PC-9 (cell line): ENCODE data around the gene CTNND2. TPM values are rescaled to one million over a fixed set of nuclear protein-coding genes. Genes with fewer than 3 reads are reported as not detected.

Source experiments
- BruUV-seq: library from RNA; stranded (reverse); fragments of 400-500 nt; replicated peaks from 2 replicates; lab custom pipeline; 2021; lab: Mats Ljungman, UMichigan
- CTCF ChIA-PET: fragments of 300-600 bp; sonication (Branson Sonifier 250); formaldehyde crosslinking; loops from one replicate; lab custom pipeline; 2022; ENCODE audit warnings: antibody characterized with exemption; lab: Charles Lee
- POLR2A ChIA-PET: fragments of 300-600 bp; sonication (Branson Sonifier 250); formaldehyde crosslinking; loops from one replicate; lab custom pipeline; 2022; ENCODE audit warnings: antibody characterized with exemption; ENCODE audit not compliant: unreplicated experiment; lab: Charles Lee
- DNase-seq, 2 experiments: peaks; one replicate each; pipeline versions ENCODE4 v3.0.0 to v3.0.0-alpha.2; 2015 to 2022; ENCODE audit warnings: mixed read lengths in 1 of 2
- H2AFZ ChIP-seq: fragments of 200-600 bp; sonication (generic); 2 replicates; pipeline ENCODE4 v1.8.1; 2017; ENCODE audit warnings: antibody characterized with exemption
- H3F3A ChIP-seq: fragments of 200-600 bp; sonication (generic); 2 replicates; pipeline ENCODE4 v1.8.1; 2017; ENCODE audit warnings: antibody characterized with exemption, mild to moderate bottlenecking, low read depth; ENCODE audit not compliant: insufficient read depth
- H3K27ac ChIP-seq: fragments of 200-600 bp; sonication (generic); 2 replicates; pipeline ENCODE4 v1.6.1; 2016; ENCODE audit warnings: mixed run types
- H3K27me3 ChIP-seq: fragments of 200-600 bp; sonication (generic); 2 replicates; pipeline ENCODE4 v1.6.1; 2016; ENCODE audit warnings: low read depth, mixed run types; ENCODE audit not compliant: insufficient read depth
- H3K36me3 ChIP-seq: fragments of 200-600 bp; sonication (generic); 2 replicates; pipeline ENCODE4 v1.6.1; 2016; ENCODE audit warnings: low read depth, mixed run types
- H3K4me1 ChIP-seq: fragments of 200-600 bp; sonication (generic); replicated peaks from 2 replicates; pipeline ENCODE4 v1.6.1; 2016; ENCODE audit warnings: mixed run types; ENCODE audit not compliant: insufficient read depth
- H3K4me2 ChIP-seq: fragments of 200-600 bp; sonication (generic); 2 replicates; pipeline ENCODE4 v1.6.1; 2017; ENCODE audit warnings: mixed run types
- H3K4me3 ChIP-seq: fragments of 200-600 bp; sonication (generic); 2 replicates; pipeline ENCODE4 v1.6.1; 2016; ENCODE audit warnings: mixed run types
- H3K79me2 ChIP-seq: fragments of 200-600 bp; sonication (generic); 2 replicates; pipeline ENCODE4 v1.6.1; 2017; ENCODE audit warnings: low read depth, mixed run types
- H3K9me2 ChIP-seq: fragments of 200-600 bp; sonication (generic); 2 replicates; pipeline ENCODE4 v1.8.1; 2017; ENCODE audit warnings: mild to moderate bottlenecking; ENCODE audit not compliant: insufficient read depth
- H3K9me3 ChIP-seq: fragments of 200-600 bp; sonication (generic); 2 replicates; pipeline ENCODE4 v1.8.1; 2016; ENCODE audit warnings: low read depth; ENCODE audit not compliant: insufficient read depth
- H4K20me1 ChIP-seq: fragments of 200-600 bp; sonication (generic); 2 replicates; pipeline ENCODE4 v1.8.1; 2017; ENCODE audit not compliant: insufficient read depth
- EZH2 ChIP-seq: fragments of 200-600 bp; sonication (generic); IDR thresholded peaks from 2 replicates; pipeline ENCODE4 v1.8.0; 2017; ENCODE audit warnings: antibody characterized with exemption, low read depth
- intact Hi-C: fragments of 100-400 bp; cut with micrococcal nuclease; formaldehyde crosslinking; loops from one replicate; pipeline ENCODE4 v1.10.0; 2022; ENCODE audit not compliant: unreplicated experiment
- total RNA-seq: library from RNA; stranded (reverse); gene quantifications from 2 replicates; pipeline ENCODE4 v1.2.3, GENCODE V29; 2021
- TF ChIP-seq, protein P1 (sequence below): fragments of 200-600 bp; sonication (generic); conservative IDR thresholded peaks from 2 replicates; pipeline ENCODE4 v1.6.1; 2017; ENCODE audit warnings: mixed run types, antibody characterized with exemption, mild to moderate bottlenecking, moderate library complexity

CTNND2 gene
- total RNA-seq, 1 experiment from 2014 or later = not detected

GRCh38 chr5:11150976-11151375 lies 753.3 kb downstream of the CTNND2 start:
- no TSS peak for BruUV-seq
- no peaks in the 10 kb centered on the region for H3F3A ChIP-seq
- H4K20me1 ChIP-seq = no peaks in the 10 kb centered on the region
- no peak overlapping the region for H3K27ac ChIP-seq
- H3K36me3 ChIP-seq = no peaks in the 10 kb centered on the region
- ChIA-PET POLR2A (no interaction called here), CTCF (no interaction called here)
- TF ChIP-seq EZH2 = no peak
- TF ChIP-seq, protein P1, sequence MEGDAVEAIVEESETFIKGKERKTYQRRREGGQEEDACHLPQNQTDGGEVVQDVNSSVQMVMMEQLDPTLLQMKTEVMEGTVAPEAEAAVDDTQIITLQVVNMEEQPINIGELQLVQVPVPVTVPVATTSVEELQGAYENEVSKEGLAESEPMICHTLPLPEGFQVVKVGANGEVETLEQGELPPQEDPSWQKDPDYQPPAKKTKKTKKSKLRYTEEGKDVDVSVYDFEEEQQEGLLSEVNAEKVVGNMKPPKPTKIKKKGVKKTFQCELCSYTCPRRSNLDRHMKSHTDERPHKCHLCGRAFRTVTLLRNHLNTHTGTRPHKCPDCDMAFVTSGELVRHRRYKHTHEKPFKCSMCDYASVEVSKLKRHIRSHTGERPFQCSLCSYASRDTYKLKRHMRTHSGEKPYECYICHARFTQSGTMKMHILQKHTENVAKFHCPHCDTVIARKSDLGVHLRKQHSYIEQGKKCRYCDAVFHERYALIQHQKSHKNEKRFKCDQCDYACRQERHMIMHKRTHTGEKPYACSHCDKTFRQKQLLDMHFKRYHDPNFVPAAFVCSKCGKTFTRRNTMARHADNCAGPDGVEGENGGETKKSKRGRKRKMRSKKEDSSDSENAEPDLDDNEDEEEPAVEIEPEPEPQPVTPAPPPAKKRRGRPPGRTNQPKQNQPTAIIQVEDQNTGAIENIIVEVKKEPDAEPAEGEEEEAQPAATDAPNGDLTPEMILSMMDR = no peak
- H3K79me2 ChIP-seq = no peaks in the 10 kb centered on the region
- no peak overlapping the region for H3K4me3 ChIP-seq
- no peak overlapping the region for H2AFZ ChIP-seq
- H3K9me2 ChIP-seq = no peaks in the 10 kb centered on the region
- no peaks in the 10 kb centered on the region for H3K4me1 ChIP-seq
- intact Hi-C loops = no loop called here
- no peak overlapping the region for H3K4me2 ChIP-seq
- peaks cover 80% of the 10 kb centered on the region for H3K27me3 ChIP-seq
- no peak for DNase-seq
- no peaks in the 10 kb centered on the region for H3K9me3 ChIP-seq

DNA sequence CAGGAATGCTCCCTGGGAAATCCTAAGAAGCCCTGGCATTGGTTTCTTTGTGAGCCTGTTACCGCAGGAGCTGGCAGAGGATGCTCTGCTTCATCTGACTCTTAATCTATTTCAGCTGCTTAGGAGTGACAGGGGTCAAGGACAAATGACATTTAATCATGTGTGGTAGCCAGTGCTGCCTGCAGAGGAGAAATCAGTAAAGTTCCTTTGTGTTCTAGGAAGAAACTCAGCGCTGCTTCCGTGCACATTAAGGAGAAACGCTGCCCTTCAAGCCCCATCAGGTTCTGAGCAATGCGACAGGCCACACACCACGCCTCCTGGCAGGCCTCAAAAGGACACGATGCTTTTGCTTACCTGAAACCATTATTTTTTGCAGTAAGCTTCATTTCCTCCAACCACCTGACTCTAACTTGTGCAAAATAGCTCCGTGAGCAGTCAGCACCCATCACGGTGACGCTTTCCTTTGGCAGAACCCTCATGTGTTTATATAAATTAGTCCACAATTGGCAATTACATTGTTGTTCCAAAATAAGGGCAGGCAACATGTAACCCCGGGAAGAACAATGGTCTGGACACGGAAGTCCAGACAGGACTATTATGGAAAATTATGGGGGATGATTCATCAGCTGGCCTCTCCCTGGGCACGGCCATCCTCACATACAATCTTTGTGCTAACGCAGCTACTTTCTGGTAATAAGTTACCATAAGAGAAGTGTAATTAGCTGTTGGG lies 755.3 kb downstream of the CTNND2 start:
- CTCF ChIA-PET = interaction anchor here (0.5 kb wide), 1 partner anchor 451 kb away, joined by 10 read pairs; no protein-coding TSS in a partner anchor
- no TSS peak for BruUV-seq
- TF ChIP-seq EZH2 = no peak
- TF ChIP-seq, protein P1 = no peak
- intact Hi-C loops = no loop called here
- POLR2A ChIA-PET = interaction anchor here (0.6 kb wide), 1 partner anchor 447 kb away, joined by 3 read pairs; no protein-coding TSS in a partner anchor
- Histone ChIP-seq H3K4me3 (no peak overlapping the region), H3K9me3 (no peaks in the 10 kb centered on the region), H3K27me3 (peaks cover 79% of the 10 kb centered on the region), H3F3A (no peaks in the 10 kb centered on the region), H3K4me1 (no peaks in the 10 kb centered on the region), H4K20me1 (no peaks in the 10 kb centered on the region), H3K79me2 (no peaks in the 10 kb centered on the region), H3K27ac (no peak overlapping the region), H2AFZ (no peak overlapping the region), H3K4me2 (no peak overlapping the region), H3K36me3 (no peaks in the 10 kb centered on the region), H3K9me2 (no peaks in the 10 kb centered on the region)
- no peak for DNase-seq

DNA sequence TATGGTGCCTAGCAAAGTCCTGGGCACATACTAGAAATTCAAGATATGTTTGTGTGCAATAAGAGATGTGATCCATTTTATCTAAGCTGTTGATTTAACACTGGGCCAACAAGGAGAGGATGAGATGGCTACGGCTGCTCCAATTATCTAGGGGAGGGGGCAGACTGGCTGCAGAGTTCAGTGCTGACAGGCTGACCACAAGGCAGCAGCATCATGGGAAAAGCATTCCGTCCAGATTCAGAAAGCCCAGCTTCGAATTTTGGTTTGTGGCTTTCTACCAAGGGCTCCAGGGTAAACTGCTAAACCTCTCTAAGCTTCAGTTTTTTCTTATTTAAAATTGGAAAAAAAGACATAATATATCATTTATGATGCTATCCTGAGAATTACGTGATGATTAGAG lies 758.1 kb downstream of the CTNND2 start:
- Histone ChIP-seq H3K27ac (no peak overlapping the region), H2AFZ (no peak overlapping the region), H3K36me3 (no peaks in the 10 kb centered on the region), H3F3A (no peaks in the 10 kb centered on the region), H3K27me3 (peaks cover 78% of the 10 kb centered on the region), H3K9me3 (no peaks in the 10 kb centered on the region), H3K79me2 (no peaks in the 10 kb centered on the region), H3K4me1 (no peaks in the 10 kb centered on the region), H3K4me3 (no peak overlapping the region), H3K4me2 (no peak overlapping the region), H3K9me2 (no peaks in the 10 kb centered on the region), H4K20me1 (no peaks in the 10 kb centered on the region)
- TF ChIP-seq, protein P1 = no peak
- TF ChIP-seq EZH2 = no peak
- ChIA-PET CTCF (interaction anchor here (0.6 kb wide), 1 partner anchor 555 kb away, joined by 3 read pairs; no protein-coding TSS in a partner anchor), POLR2A (no interaction called here)
- intact Hi-C loops = no loop called here
- no peak for DNase-seq
- BruUV-seq = no TSS peak
